ENCODE data around the gene ZFAND3. TPM values are rescaled to one million over a fixed set of nuclear protein-coding genes. Genes with fewer than 3 reads are reported as not detected.

ZFAND3 gene
- total RNA-seq, 2 experiments from 2014 or later, result 32.3 to 37.9 TPM

DNA sequence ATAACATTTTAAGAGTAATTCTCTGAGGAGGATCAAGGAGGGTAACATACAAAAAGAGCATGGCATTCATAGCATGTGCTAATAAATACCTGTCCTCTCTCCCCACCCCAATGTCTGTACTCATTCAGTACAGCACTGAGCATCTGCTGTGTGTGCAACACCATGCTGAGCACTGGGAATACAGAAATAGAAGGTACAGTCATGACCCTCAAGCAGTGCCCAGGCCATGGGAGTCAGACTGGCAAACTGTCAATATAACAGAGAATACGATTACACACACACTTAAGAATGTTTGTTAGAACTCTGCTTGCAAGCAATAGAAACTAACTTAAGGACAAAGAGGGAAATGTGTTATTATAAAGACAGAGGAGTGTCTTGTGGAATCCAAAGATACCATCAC lies 24.7 kb upstream of the ZFAND3 start:
- DNase-seq, result no peak
- Mint-ChIP-seq H3K9me3 (no peaks in the 10 kb centered on the region), H3K4me1 (ENCODE audit: low read depth) (peaks cover 11% of the 10 kb centered on the region), H3K4me3 (no peak overlapping the region), H3K27me3 (no peaks in the 10 kb centered on the region), H3K27ac (no peak overlapping the region), H3K36me3 (ENCODE audit: low read depth) (no peaks in the 10 kb centered on the region)
- intact Hi-C loops (cut with micrococcal nuclease), result loop anchor here (10.0 kb wide), 1 partner anchor 190 kb away; no protein-coding TSS in a partner anchor
- POLR2A ChIA-PET, result interaction anchor here (0.6 kb wide), 1 partner anchor 180 kb away, joined by 3 read pairs; no protein-coding TSS in a partner anchor
- no peak for ATAC-seq
- CTCF ChIA-PET, result no interaction called here
- TF ChIP-seq, protein P1, sequence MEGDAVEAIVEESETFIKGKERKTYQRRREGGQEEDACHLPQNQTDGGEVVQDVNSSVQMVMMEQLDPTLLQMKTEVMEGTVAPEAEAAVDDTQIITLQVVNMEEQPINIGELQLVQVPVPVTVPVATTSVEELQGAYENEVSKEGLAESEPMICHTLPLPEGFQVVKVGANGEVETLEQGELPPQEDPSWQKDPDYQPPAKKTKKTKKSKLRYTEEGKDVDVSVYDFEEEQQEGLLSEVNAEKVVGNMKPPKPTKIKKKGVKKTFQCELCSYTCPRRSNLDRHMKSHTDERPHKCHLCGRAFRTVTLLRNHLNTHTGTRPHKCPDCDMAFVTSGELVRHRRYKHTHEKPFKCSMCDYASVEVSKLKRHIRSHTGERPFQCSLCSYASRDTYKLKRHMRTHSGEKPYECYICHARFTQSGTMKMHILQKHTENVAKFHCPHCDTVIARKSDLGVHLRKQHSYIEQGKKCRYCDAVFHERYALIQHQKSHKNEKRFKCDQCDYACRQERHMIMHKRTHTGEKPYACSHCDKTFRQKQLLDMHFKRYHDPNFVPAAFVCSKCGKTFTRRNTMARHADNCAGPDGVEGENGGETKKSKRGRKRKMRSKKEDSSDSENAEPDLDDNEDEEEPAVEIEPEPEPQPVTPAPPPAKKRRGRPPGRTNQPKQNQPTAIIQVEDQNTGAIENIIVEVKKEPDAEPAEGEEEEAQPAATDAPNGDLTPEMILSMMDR (IDR thresholded peaks at IDR 0.05), result no peak

DNA sequence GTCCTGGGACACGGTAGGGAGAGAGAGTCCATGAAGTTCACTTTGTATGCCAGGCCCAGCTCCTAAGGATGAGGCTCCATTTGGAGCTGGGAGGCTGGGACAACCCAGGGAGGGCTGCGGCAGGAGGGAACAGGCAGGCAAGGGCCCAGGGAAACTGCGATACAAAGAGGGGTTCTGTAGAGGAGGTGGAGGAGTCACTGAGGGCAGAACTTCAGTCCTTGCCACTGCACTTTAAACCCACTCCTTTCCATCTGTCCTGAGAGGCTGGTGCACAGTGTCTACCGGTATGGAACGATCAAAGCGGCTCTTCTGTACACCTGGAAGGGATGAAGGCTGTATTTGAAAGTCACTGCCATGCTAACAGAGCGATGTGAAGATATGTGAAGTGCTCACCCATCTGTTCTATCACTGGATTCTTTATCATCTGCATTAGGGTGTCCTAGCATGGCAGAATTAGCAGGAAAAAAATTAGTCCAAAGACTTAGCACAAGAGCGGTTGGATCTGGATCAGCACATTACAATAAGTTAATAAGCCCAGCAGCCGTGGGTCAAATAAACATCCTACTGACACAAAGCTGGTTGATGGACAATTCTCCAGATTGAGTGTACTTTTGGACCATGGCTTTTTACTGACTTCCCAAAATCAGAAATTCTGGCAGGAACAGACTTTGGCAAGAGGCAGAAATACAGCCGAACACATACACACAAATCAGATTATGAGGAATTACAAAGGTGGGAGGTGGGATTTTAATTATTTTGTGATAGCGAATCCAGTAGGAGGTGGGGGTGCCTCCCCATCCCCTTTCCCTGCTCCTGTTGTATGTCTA lies 20.9 kb upstream of the ZFAND3 start:
- Mint-ChIP-seq H3K9me3 (no peaks in the 10 kb centered on the region), H3K36me3 (ENCODE audit: low read depth) (no peaks in the 10 kb centered on the region)
- intact Hi-C loops (cut with micrococcal nuclease), result loop anchor here (10.0 kb wide), 1 partner anchor 186 kb away; no protein-coding TSS in a partner anchor

DNA sequence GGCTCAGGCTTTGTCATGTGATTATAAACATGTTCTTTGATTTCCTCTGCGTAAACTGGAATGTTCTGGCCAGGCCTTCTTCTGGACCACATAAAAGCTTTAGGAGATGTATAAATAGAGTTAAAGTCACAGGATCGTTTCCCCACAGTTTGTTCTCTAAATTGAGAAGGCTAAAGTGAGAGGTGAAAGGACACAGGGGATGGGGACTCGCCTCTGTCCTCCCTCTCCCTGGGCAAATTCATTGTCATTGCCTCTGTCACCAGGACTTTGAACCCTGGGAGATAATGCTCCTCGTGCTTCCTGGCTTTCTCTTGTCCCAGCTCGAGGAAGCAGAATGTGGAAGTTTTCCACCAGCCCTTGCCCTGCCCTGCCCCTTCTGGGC lies 20.3 kb upstream of the ZFAND3 start:
- no peak overlapping the region for H3K27ac Mint-ChIP-seq
- ChIA-PET CTCF (interaction anchor here (1.5 kb wide), 1 partner anchor 695 kb away, joined by 4 read pairs; no protein-coding TSS in a partner anchor), POLR2A (no interaction called here)
- H3K27me3 Mint-ChIP-seq, result no peaks in the 10 kb centered on the region
- H3K4me3 Mint-ChIP-seq, result no peak overlapping the region
- TF ChIP-seq, protein P1 (IDR thresholded peaks at IDR 0.05), result no peak
- intact Hi-C loops (cut with micrococcal nuclease), result loop anchor here (10.0 kb wide), 1 partner anchor 186 kb away; no protein-coding TSS in a partner anchor
- ATAC-seq, result no peak
- no peaks in the 10 kb centered on the region for H3K36me3 Mint-ChIP-seq (ENCODE audit: low read depth)
- no peak for DNase-seq
- no peaks in the 10 kb centered on the region for H3K4me1 Mint-ChIP-seq (ENCODE audit: low read depth)
- H3K9me3 Mint-ChIP-seq, result no peaks in the 10 kb centered on the region

More for the DNA sequence above, 20.9 kb upstream of the ZFAND3 start:
- no peaks in the 10 kb centered on the region for H3K27me3 Mint-ChIP-seq
- DNase-seq (no peak), ATAC-seq (no peak)
- no peak overlapping the region for H3K27ac Mint-ChIP-seq
- TF ChIP-seq, protein P1 (IDR thresholded peaks at IDR 0.05), result no peak
- CTCF ChIA-PET, result interaction anchor here (1.0 to 1.5 kb wide), 2 partner anchors 164 to 695 kb away, joined by 3 to 4 read pairs; no protein-coding TSS in a partner anchor
- no peaks in the 10 kb centered on the region for H3K4me1 Mint-ChIP-seq (ENCODE audit: low read depth)
- H3K4me3 Mint-ChIP-seq, result no peak overlapping the region
- POLR2A ChIA-PET, result interaction anchor here (1.1 kb wide), 2 partner anchors 12 to 20 kb away, joined by 3 to 4 read pairs; no protein-coding TSS in a partner anchor

DNA sequence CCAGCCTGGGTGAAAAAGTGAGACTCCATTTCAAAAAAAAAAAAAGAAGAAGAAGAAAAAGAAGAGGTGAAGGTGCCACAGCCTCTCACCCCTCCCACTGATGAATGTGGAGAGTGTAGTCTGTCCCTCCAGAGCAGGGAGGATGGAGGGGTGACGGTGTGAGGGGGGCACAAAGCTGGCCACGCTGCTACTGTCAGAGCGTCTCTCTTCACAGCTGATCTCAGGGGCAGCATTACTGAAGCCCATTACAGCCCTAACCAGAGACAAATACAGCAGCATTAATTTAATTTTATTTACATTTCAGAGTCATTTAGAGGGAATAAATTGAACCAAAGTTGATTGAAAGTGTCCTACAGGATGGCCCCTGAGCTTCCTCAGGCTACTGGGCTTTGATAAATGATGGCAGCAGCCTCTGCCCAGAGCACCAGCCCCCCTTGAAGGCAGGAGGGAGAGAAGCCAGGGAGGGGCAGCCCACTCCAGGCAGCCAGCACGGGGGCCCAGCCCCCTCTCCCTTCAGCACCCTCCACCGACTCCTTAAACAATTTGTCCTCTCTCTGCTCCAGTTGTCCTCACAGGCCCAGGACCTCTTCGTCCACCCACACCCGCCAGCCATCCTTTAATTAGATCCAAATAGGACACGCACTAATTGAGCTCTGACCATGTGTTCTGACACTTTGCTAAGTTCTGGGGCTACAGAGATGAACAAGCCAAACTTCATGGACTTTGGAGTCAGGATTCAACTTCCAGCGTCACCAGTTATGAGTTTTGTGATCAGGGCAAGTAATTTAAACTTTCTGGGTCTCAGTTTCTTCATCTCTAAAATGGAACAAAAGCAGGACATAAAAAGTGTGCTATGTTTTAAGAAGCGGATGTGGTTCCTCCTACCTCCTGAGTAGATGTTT lies 18.6 kb upstream of the ZFAND3 start:
- Mint-ChIP-seq H3K27me3 (no peaks in the 10 kb centered on the region), H3K9me3 (no peaks in the 10 kb centered on the region), H3K36me3 (ENCODE audit: low read depth) (no peaks in the 10 kb centered on the region), H3K27ac (no peak overlapping the region), H3K4me1 (ENCODE audit: low read depth) (no peaks in the 10 kb centered on the region), H3K4me3 (no peak overlapping the region)
- ATAC-seq (no peak), DNase-seq (no peak)
- TF ChIP-seq, protein P1 (IDR thresholded peaks at IDR 0.05), result no peak
- POLR2A ChIA-PET, result no interaction called here
- intact Hi-C loops (cut with micrococcal nuclease), result no loop called here
- CTCF ChIA-PET, result no interaction called here

All from activated CD8-positive, alpha-beta T cell treated with anti-CD3 and anti-CD28 coated beads for 36 hours (primary cell).